ENCODE results near the gene MPZL1. TPM values are rescaled to one million over a fixed set of nuclear protein-coding genes. Genes with fewer than 3 reads are reported as not detected.

The MPZL1 gene
- total RNA-seq, 1 experiment from 2014 or later: 71.7 TPM

GRCh38 chr1:167707942-167708341 lies 13.8 kb upstream of the MPZL1 start:
- Mint-ChIP-seq H3K27me3 (ENCODE audit: low read depth) (peaks cover 18% of the 10 kb centered on the region), H3K36me3 (no peaks in the 10 kb centered on the region), H3K4me3 (no peak overlapping the region), H3K9me3 (no peaks in the 10 kb centered on the region), H3K4me1 (peaks cover 48% of the 10 kb centered on the region), H3K27ac (no peak overlapping the region)
- CTCF ChIA-PET: interaction anchor here (0.6 to 1.6 kb wide), 3 partner anchors 9 to 95 kb away, joined by 3 to 5 read pairs (median 3); no protein-coding TSS in a partner anchor
- ATAC-seq (no peak), DNase-seq (ENCODE audit: low spot score) (no peak)
- no peak for TF ChIP-seq GTF2I (CRISPR knock-in tag; conservative IDR thresholded peaks at IDR 0.05)
- POLR2A ChIA-PET: interaction anchor here (0.5 kb wide), 1 partner anchor 186 kb away, joined by 6 read pairs; no protein-coding TSS in a partner anchor

DNA sequence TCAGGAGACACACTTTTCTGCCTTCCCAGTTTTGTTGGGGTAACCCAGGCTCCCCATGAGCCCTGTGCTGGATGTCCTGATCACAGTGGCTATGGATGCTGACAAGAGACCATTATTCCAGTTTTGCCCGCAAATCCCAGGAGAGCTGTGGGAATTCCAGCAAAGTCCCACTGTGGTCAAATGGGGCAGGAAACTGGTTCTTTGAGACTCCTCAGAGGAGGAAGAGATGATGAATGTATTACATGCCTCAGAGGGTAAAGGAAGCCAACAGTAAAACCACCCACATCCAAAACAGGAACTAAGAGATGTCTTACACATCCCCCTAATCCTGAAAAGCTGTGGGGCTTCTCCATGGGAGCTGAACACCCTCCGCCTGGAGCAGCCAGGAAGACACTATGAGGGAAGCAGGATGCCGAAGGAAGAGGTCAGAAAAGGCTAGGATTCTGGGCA lies 12.8 kb upstream of the MPZL1 start:
- Mint-ChIP-seq H3K9me3 (no peaks in the 10 kb centered on the region), H3K36me3 (no peaks in the 10 kb centered on the region), H3K4me3 (no peak overlapping the region), H3K27me3 (ENCODE audit: low read depth) (peaks cover 28% of the 10 kb centered on the region), H3K4me1 (peaks cover 48% of the 10 kb centered on the region), H3K27ac (no peak overlapping the region)
- POLR2A ChIA-PET: no interaction called here
- CTCF ChIA-PET: interaction anchor here (1.1 to 1.6 kb wide), 2 partner anchors 21 to 94 kb away, joined by 3 to 5 read pairs; no protein-coding TSS in a partner anchor
- no peak for DNase-seq (ENCODE audit: low spot score)
- no peak for ATAC-seq
- TF ChIP-seq SMAD3 (CRISPR knock-in tag; IDR thresholded peaks at IDR 0.05; ENCODE audit: borderline replicate concordance) (no peak), NFYB (CRISPR knock-in tag; conservative IDR thresholded peaks at IDR 0.05; ENCODE audit: low read depth) (no peak), GABPB1 (CRISPR knock-in tag; IDR thresholded peaks at IDR 0.05) (no peak), IRF1 (CRISPR knock-in tag; IDR thresholded peaks at IDR 0.05) (no peak), ZNF232 (CRISPR knock-in tag; IDR thresholded peaks at IDR 0.05) (no peak), ATF1 (CRISPR knock-in tag; IDR thresholded peaks at IDR 0.05) (no peak)
- TF ChIP-seq, protein P1, sequence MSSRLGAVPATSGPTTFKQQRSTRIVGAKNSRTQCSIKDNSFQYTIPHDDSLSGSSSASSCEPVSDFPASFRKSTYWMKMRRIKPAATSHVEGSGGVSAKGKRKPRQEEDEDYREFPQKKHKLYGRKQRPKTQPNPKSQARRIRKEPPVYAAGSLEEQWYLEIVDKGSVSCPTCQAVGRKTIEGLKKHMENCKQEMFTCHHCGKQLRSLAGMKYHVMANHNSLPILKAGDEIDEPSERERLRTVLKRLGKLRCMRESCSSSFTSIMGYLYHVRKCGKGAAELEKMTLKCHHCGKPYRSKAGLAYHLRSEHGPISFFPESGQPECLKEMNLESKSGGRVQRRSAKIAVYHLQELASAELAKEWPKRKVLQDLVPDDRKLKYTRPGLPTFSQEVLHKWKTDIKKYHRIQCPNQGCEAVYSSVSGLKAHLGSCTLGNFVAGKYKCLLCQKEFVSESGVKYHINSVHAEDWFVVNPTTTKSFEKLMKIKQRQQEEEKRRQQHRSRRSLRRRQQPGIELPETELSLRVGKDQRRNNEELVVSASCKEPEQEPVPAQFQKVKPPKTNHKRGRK (CRISPR knock-in tag; IDR thresholded peaks at IDR 0.05; ENCODE audit: borderline replicate concordance): no peak
- TF ChIP-seq, protein P2, sequence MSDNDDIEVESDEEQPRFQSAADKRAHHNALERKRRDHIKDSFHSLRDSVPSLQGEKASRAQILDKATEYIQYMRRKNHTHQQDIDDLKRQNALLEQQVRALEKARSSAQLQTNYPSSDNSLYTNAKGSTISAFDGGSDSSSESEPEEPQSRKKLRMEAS (CRISPR knock-in tag; IDR thresholded peaks at IDR 0.05): no peak

- Mint-ChIP-seq H3K9me3 (no peaks in the 10 kb centered on the region), H3K36me3 (no peaks in the 10 kb centered on the region), H3K4me1 (peaks cover 34% of the 10 kb centered on the region), H3K4me3 (no peak overlapping the region), H3K27me3 (ENCODE audit: low read depth) (peaks cover 29% of the 10 kb centered on the region), H3K27ac (no peak overlapping the region)
- ATAC-seq: no peak
- ChIA-PET POLR2A (no interaction called here), CTCF (no interaction called here)
- no peak for DNase-seq (ENCODE audit: low spot score)
- no peak for TF ChIP-seq IRF1 (CRISPR knock-in tag; IDR thresholded peaks at IDR 0.05)
- TF ChIP-seq HMGXB4 (CRISPR knock-in tag; IDR thresholded peaks at IDR 0.05): no peak
- TF ChIP-seq KAT7 (CRISPR knock-in tag; IDR thresholded peaks at IDR 0.05; ENCODE audit: borderline replicate concordance): no peak
- TF ChIP-seq IRF2 (CRISPR knock-in tag; IDR thresholded peaks at IDR 0.05; ENCODE audit: borderline replicate concordance, low read depth): no peak
- TF ChIP-seq OVOL2 (CRISPR knock-in tag; IDR thresholded peaks at IDR 0.05; ENCODE audit: borderline replicate concordance): no peak
- no peak for TF ChIP-seq EMX1 (CRISPR knock-in tag; IDR thresholded peaks at IDR 0.05)
- no peak for TF ChIP-seq USF2 (CRISPR knock-in tag; IDR thresholded peaks at IDR 0.05)
- no peak for TF ChIP-seq ZNF416 (CRISPR knock-in tag; IDR thresholded peaks at IDR 0.05)
- no peak for TF ChIP-seq ATF6 (CRISPR knock-in tag; IDR thresholded peaks at IDR 0.05)
- TF ChIP-seq, protein P1 (CRISPR knock-in tag; IDR thresholded peaks at IDR 0.05; ENCODE audit: borderline replicate concordance): no peak
- TF ChIP-seq ZNF281 (CRISPR knock-in tag; IDR thresholded peaks at IDR 0.05): no peak
These were observed 10.9 kb upstream of the MPZL1 start for GRCh38 chr1:167710836-167711235.

All from WTC11 (cell line).